Subcutaneous abdominal adipose tissue (tissue), 5 donors: ENCODE measurements around the gene NLRP8.

ENCODE experiments used
- H3K27ac ChIP-seq: one replicate; pipeline ENCODE4 v1.7.0; 2013; ENCODE audit warnings: low read depth, mild to moderate bottlenecking, inconsistent platforms, low read length, moderate library complexity
- H3K27me3 ChIP-seq, 5 donors: one replicate each; pipeline ENCODE4 v1.7.0; 2013; ENCODE audit warnings: low read length in 5 of 5, inconsistent platforms in 1 of 5; ENCODE audit not compliant: control insufficient read depth in 5 of 5, insufficient read depth in 4 of 5
- H3K36me3 ChIP-seq, 5 donors: one replicate each; pipeline ENCODE4 v1.7.0; 2013; ENCODE audit warnings: low read length in 5 of 5; ENCODE audit not compliant: control insufficient read depth in 5 of 5, insufficient read depth in 5 of 5
- H3K4me1 ChIP-seq, 5 donors: one replicate each; pipeline ENCODE4 v1.7.0; 2013; ENCODE audit warnings: low read length in 5 of 5, mild to moderate bottlenecking in 3 of 5, moderate library complexity in 1 of 5; ENCODE audit not compliant: control insufficient read depth in 5 of 5, insufficient read depth in 5 of 5
- H3K4me3 ChIP-seq, 5 donors: one replicate each; pipeline ENCODE4 v1.7.0; 2013; ENCODE audit warnings: low read length in 5 of 5, low read depth in 1 of 5
- H3K9ac ChIP-seq, 5 donors: one replicate each; pipeline ENCODE4 v1.7.0; 2013; ENCODE audit warnings: low read length in 5 of 5, mild to moderate bottlenecking in 4 of 5, moderate library complexity in 3 of 5
- H3K9me3 ChIP-seq, 5 donors: one replicate each; pipeline ENCODE4 v1.7.0; 2013; ENCODE audit warnings: low read length in 5 of 5; ENCODE audit not compliant: control insufficient read depth in 5 of 5
- donor health status: healthy.
- donor health status: healthy.
- donor health status: healthy.
- donor health status: healthy.
- donor health status: healthy.

The NLRP8 gene

GRCh38 chr19:55947532-55947931 is at the start of gene NLRP8:
TSS of gene NLRP8 (plus strand) at chr19:55947832.
- Histone ChIP-seq H3K27me3 (peaks cover 0 to 10% (median 0%) of the 10 kb centered on the region in 5 donors), H3K36me3 (no peaks in the 10 kb centered on the region), H3K4me1 (no peaks in the 10 kb centered on the region), H3K9me3 (peaks cover 0 to 8% (median 3%) of the 10 kb centered on the region in 5 donors), H3K9ac (no peak within 1 kb of the TSS), H3K4me3 (no peak within 1 kb of the TSS), H3K27ac (no peak within 1 kb of the TSS)

DNA sequence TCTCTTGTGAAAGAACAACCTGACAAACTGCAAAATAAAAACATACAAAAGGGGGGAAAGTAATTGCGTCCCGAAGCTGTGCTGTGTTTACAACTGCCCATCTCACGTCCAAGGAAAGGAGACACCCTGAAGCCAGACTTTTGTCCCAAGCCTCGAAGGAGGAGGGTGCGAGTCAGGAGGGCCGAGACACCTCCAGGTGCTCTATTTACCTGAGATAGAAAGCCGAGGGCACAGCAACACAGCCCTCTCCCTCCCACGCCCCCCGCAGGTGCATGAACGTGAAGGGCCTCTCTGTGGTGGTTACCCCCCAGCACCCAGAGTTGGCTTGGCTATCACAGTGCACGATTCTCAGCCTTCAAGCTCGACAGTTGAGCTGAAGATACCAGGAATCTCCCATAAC is 48.7 kb upstream of the NLRP8 start:
- Histone ChIP-seq H3K27me3 (peaks cover 0 to 4% (median 0%) of the 10 kb centered on the region in 5 donors), H3K9me3 (no peaks in the 10 kb centered on the region), H3K27ac (no peak overlapping the region), H3K36me3 (no peaks in the 10 kb centered on the region), H3K9ac (no peak overlapping the region), H3K4me1 (no peaks in the 10 kb centered on the region), H3K4me3 (no peak overlapping the region)

GRCh38 chr19:55901369-55902079 is 46.1 kb upstream of the NLRP8 start:
- Histone ChIP-seq H3K4me3 (no peak overlapping the region), H3K27ac (no peak overlapping the region), H3K9me3 (no peaks in the 10 kb centered on the region), H3K4me1 (no peaks in the 10 kb centered on the region), H3K36me3 (no peaks in the 10 kb centered on the region), H3K27me3 (peaks cover 0 to 2% (median 0%) of the 10 kb centered on the region in 5 donors), H3K9ac (no peak overlapping the region)

DNA sequence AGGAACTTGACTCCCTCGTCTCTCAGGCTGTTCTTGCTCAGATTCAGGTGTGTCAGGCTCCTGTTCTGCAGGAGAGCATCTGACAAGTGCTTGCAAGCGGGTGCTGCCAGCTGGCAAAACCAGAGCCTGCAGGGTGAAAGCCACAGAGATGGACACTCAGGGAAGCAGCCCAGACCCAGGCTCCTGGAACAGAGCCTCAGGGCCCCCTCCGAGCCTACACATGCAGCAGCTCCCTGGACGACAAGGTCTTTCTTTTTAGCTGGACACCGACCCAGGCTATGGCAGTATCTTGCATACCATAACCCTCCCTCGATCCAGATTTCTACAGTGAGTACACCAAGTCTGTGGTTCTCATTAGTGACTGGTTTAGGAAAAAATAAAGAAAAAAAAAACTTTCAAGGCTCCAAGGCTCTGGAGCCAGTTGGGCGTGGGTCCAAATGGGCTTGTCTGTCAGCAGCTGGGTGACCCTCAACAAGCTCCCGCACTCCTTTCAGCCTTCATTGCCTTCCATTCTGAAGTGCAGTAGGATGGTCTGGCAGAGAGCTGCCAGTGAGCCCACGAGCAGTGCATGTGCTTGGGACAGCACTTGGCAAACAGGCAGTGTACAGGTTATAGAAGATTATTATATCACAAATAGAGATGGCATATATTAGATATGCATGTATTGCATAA is 45.4 kb upstream of the NLRP8 start:
- Histone ChIP-seq H3K27ac (no peak overlapping the region), H3K27me3 (peaks cover 0 to 2% (median 0%) of the 10 kb centered on the region in 5 donors), H3K9me3 (no peaks in the 10 kb centered on the region), H3K36me3 (no peaks in the 10 kb centered on the region), H3K9ac (no peak overlapping the region), H3K4me1 (no peaks in the 10 kb centered on the region), H3K4me3 (no peak overlapping the region)

GRCh38 chr19:55907286-55907685 is 40.3 kb upstream of the NLRP8 start:
- Histone ChIP-seq H3K4me3 (no peak overlapping the region), H3K27me3 (peaks cover 0 to 12% (median 0%) of the 10 kb centered on the region in 5 donors), H3K9ac (no peak overlapping the region), H3K4me1 (no peaks in the 10 kb centered on the region), H3K9me3 (peaks cover 2 to 8% (median 6%) of the 10 kb centered on the region in 5 donors), H3K36me3 (no peaks in the 10 kb centered on the region), H3K27ac (no peak overlapping the region)

GRCh38 chr19:55907746-55908145 is 39.9 kb upstream of the NLRP8 start:
- Histone ChIP-seq H3K36me3 (no peaks in the 10 kb centered on the region), H3K4me1 (no peaks in the 10 kb centered on the region), H3K4me3 (no peak overlapping the region), H3K27ac (no peak overlapping the region), H3K9me3 (peaks cover 2 to 8% (median 6%) of the 10 kb centered on the region in 5 donors), H3K9ac (no peak overlapping the region), H3K27me3 (peaks cover 0 to 12% (median 0%) of the 10 kb centered on the region in 5 donors)

DNA sequence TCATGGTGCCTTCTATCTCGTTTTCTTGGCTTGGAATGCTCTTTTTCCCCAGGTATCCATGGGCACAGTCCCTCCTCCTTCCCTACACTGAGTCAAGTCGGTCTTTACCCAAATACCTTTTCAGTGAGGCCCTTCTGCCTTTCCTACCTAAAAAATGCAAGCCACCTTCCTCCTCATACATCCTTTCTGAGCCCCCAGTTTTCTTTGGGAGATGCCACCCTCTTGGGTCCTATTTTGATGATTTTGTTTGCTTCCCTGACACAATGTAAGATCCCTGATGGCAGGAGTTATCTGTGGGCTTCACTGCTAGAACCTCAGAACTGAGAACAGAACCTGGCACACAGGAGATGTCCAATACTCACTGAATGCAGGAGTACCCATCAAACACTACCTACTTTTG is 37.8 kb upstream of the NLRP8 start:
- no peaks in the 10 kb centered on the region for H3K4me1 ChIP-seq
- H3K4me3 ChIP-seq, result no peak overlapping the region
- H3K27me3 ChIP-seq, result peaks cover 0 to 12% (median 0%) of the 10 kb centered on the region in 5 donors
- H3K27ac ChIP-seq, result no peak overlapping the region
- no peak overlapping the region for H3K9ac ChIP-seq
- H3K36me3 ChIP-seq, result no peaks in the 10 kb centered on the region
- H3K9me3 ChIP-seq, result peaks cover 2 to 8% (median 6%) of the 10 kb centered on the region in 5 donors

DNA sequence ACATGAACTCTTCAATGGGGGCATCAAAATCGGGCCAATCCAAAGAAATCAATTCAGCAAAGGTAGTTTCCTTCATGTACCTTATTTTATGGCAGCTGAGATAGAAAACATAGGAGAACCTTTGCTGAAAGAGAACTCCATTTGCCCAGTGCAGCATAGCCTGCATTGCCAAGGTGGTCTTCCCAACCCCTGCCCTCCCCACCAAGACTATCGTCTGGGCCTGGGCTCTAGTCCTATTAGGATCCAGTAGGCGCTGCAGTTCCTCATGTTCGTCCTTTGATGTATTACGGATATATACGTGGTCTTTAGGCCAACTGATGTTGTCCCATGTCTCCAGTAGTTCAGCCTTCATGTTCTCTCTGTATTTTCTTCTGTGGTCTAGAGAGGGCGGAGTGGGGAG is 34.7 kb upstream of the NLRP8 start:
- Histone ChIP-seq H3K4me1 (no peaks in the 10 kb centered on the region), H3K27me3 (peaks cover 0 to 12% (median 0%) of the 10 kb centered on the region in 5 donors), H3K4me3 (no peak overlapping the region), H3K36me3 (no peaks in the 10 kb centered on the region), H3K9me3 (peaks cover 2 to 12% (median 4%) of the 10 kb centered on the region in 5 donors), H3K27ac (no peak overlapping the region), H3K9ac (no peak overlapping the region)

DNA sequence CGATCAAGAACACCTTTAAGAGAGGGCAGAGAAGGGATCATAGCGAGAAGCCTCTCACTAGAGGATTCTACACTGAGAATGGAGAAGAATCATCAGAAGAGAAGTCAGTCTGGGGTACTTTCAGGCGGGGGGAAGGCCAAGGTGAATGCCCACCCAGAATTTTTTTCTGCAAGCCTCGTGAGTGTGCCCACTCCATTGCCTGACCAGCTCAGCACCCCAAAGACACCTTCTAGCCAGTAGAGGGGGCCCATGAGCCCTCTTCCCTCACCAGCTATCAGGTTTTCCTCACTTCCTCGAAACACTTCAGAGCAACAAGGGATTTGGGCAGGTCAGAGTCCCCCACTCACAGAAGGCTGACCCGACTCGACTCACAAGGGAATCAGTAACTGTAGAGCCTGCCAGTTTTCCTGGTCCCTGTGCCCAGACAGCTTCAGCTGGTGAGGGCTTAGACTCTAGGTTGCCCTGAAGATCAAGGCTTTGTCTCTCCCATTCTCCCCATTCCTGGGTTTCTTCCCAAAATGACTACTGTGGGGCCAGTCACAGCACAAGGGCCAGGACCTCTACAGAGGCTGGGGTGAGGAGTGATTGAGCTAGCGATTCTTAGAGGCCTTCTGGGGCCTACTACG is 33.9 kb upstream of the NLRP8 start:
- Histone ChIP-seq H3K4me3 (no peak overlapping the region), H3K36me3 (no peaks in the 10 kb centered on the region), H3K27ac (no peak overlapping the region), H3K9me3 (peaks cover 3 to 14% (median 4%) of the 10 kb centered on the region in 5 donors), H3K27me3 (peaks cover 0 to 12% (median 0%) of the 10 kb centered on the region in 5 donors), H3K4me1 (no peaks in the 10 kb centered on the region), H3K9ac (no peak overlapping the region)

GRCh38 chr19:55923556-55923955 is 24.1 kb upstream of the NLRP8 start:
- Histone ChIP-seq H3K9ac (no peak overlapping the region), H3K27me3 (no peaks in the 10 kb centered on the region), H3K9me3 (peaks cover 6 to 31% (median 11%) of the 10 kb centered on the region in 5 donors), H3K36me3 (no peaks in the 10 kb centered on the region), H3K4me1 (no peaks in the 10 kb centered on the region), H3K27ac (no peak overlapping the region), H3K4me3 (no peak overlapping the region)
